ENCODE results near the gene CD44.
A peak's percentile ranks its signal among the peaks of the same experiment; 100 is the strongest.

The CD44 gene

GRCh38 chr11:35165423-35166368 is 26.7 kb downstream of the CD44 start (continued):
- TF ChIP-seq CREB5 (CRISPR knock-in tag; IDR thresholded peaks at IDR 0.05; ENCODE audit: low read depth): no peak
- no peak for TF ChIP-seq ZFP30 (CRISPR knock-in tag; IDR thresholded peaks at IDR 0.05)
- TF ChIP-seq TOX (CRISPR knock-in tag; IDR thresholded peaks at IDR 0.05; ENCODE audit: borderline replicate concordance): no peak
- TF ChIP-seq PATZ1 (CRISPR knock-in tag; IDR thresholded peaks at IDR 0.05; ENCODE audit: borderline replicate concordance): no peak
- no peak for TF ChIP-seq BACH2 (CRISPR knock-in tag; IDR thresholded peaks at IDR 0.05; ENCODE audit: borderline replicate concordance)
- TF ChIP-seq OSR1 (CRISPR knock-in tag; IDR thresholded peaks at IDR 0.05): no peak
- TF ChIP-seq ZC3H10 (CRISPR knock-in tag; IDR thresholded peaks at IDR 0.05): no peak
- TF ChIP-seq ZFP3 (CRISPR knock-in tag; IDR thresholded peaks at IDR 0.05): no peak

- TF ChIP-seq ZC3H10 (CRISPR knock-in tag; IDR thresholded peaks at IDR 0.05) (no peak), CSDC2 (CRISPR knock-in tag; IDR thresholded peaks at IDR 0.05) (no peak), ARNTL (CRISPR knock-in tag; IDR thresholded peaks at IDR 0.05; ENCODE audit: borderline replicate concordance, low read depth) (no peak), TOX (CRISPR knock-in tag; IDR thresholded peaks at IDR 0.05; ENCODE audit: borderline replicate concordance) (no peak), ZFP30 (CRISPR knock-in tag; IDR thresholded peaks at IDR 0.05) (no peak), TSHZ2 (CRISPR knock-in tag; IDR thresholded peaks at IDR 0.05) (no peak), ZNF70 (CRISPR knock-in tag; IDR thresholded peaks at IDR 0.05) (no peak), CSRNP3 (CRISPR knock-in tag; IDR thresholded peaks at IDR 0.05) (no peak), OSR1 (CRISPR knock-in tag; IDR thresholded peaks at IDR 0.05) (no peak), ZNF8 (CRISPR knock-in tag; IDR thresholded peaks at IDR 0.05) (no peak), GLIS3 (CRISPR knock-in tag; IDR thresholded peaks at IDR 0.05) (no peak), BACH2 (CRISPR knock-in tag; IDR thresholded peaks at IDR 0.05; ENCODE audit: borderline replicate concordance) (no peak)
- peak; percentile 76 for ATAC-seq
These were observed 27.7 kb downstream of the CD44 start for GRCh38 chr11:35166369-35167360.

- no peak; the same call in 2 of the 3 replicates for ATAC-seq
- TF ChIP-seq ZFP3 (CRISPR knock-in tag; IDR thresholded peaks at IDR 0.05) (no peak), CSRNP3 (CRISPR knock-in tag; IDR thresholded peaks at IDR 0.05) (no peak), CREB5 (CRISPR knock-in tag; IDR thresholded peaks at IDR 0.05; ENCODE audit: low read depth) (no peak), ZNF70 (CRISPR knock-in tag; IDR thresholded peaks at IDR 0.05) (no peak), ISL1 (CRISPR knock-in tag; IDR thresholded peaks at IDR 0.05) (no peak)
These were observed 28.5 kb downstream of the CD44 start for GRCh38 chr11:35167426-35167954.
